OCI-LY7 (cell line): ENCODE measurements around the gene GLCE.
"Not testable (repeated sequence)": the region's sequence is repeated elsewhere in the genome, so short reads cannot be mapped to it uniquely, and the experiment has no call there.

Experiments
- CTCF ChIP-seq: fragments of 200-600 bp; sonication (generic); conservative IDR thresholded peaks from 2 replicates; pipeline ENCODE4 v1.5.1; 2014; ENCODE audit warnings: mild to moderate bottlenecking, antibody characterized with exemption, low read length, moderate library complexity, mixed read lengths
- EZH2phosphoT487 ChIP-seq: fragments of 200-600 bp; sonication (generic); IDR thresholded peaks from 2 replicates; pipeline ENCODE4 v1.6.1; 2018; ENCODE audit warnings: low read depth, borderline replicate concordance, mild to moderate bottlenecking, mixed run types, antibody characterized with exemption, low read length, moderate library complexity, mixed read lengths

GRCh38 chr15:69302087-69302486 is 141.7 kb downstream of the GLCE start:
- TF ChIP-seq CTCF, EZH2phosphoT487: not testable (repeated sequence)
